K562 (cell line): Measurements from ENCODE around the gene XKR3. TPM values are rescaled to one million over a fixed set of nuclear protein-coding genes. Genes with fewer than 3 reads are reported as not detected.

Experiments used
- ATAC-seq: fragments of 200-7000 bp; cut with Tn5 transposase; 3 replicates; pipeline ENCODE4 v1.9.1; 2020; ENCODE audit warnings: moderate library complexity
- BruUV-seq: library from RNA; stranded (reverse); fragments of 400-500 nt; replicated peaks from 2 replicates; lab custom pipeline; 2021; lab: Mats Ljungman, UMichigan
- CTCF ChIA-PET: fragments of 300-600 bp; formaldehyde crosslinking; extraction: SDS; loops from one replicate; lab custom pipeline; 2021; ENCODE audit warnings: low intra/inter-chr PET ratio; lab: Yijun Ruan, JAX
- POLR2A ChIA-PET: fragments of 300-600, 350-650 bp; sonication (Branson Sonifier 250); formaldehyde crosslinking; extraction: SDS; loops from one replicate; lab custom pipeline; 2021; ENCODE audit warnings: antibody characterized with exemption, inconsistent platforms; lab: Yijun Ruan, JAX
- DNase-seq, 4 experiments: peaks; one replicate each; pipeline versions ENCODE4 v3.0.0 to v3.0.0-alpha.2; 2011 to 2018; ENCODE audit warnings: low spot score in 3 of 4, mixed read lengths in 3 of 4; ENCODE audit errors: extremely low read depth in 1 of 4
- FAIRE-seq: peaks from 2 replicates; lab custom pipeline; 2011; peaks lifted over from hg19 to GRCh38; lab: Jason Lieb, UNC
- H2AFZ ChIP-seq: 2 replicates; pipeline ENCODE4 v1.6.0; 2011; ENCODE audit warnings: low read depth, low read length, control low read depth, inconsistent platforms
- H3K27ac ChIP-seq: fragments of 200-600 bp; 3 replicates; pipeline ENCODE4 v1.8.0; 2011; ENCODE audit warnings: low read depth, mild to moderate bottlenecking, control low read depth, inconsistent platforms, low read length, moderate library complexity, mixed read lengths; ENCODE audit errors: extremely low read depth
- H3K27me3 ChIP-seq, 2 experiments: fragments of 300-600 bp in 1 of 2; 2 replicates in 1 of 2; 3 replicates in 1 of 2; pipeline versions ENCODE4 v1.6.0 to v1.8.0; 2011; ENCODE audit warnings: inconsistent platforms in 2 of 2, low read length in 2 of 2, mild to moderate bottlenecking in 1 of 2, mixed read lengths in 1 of 2, moderate library complexity in 1 of 2; ENCODE audit not compliant: control insufficient read depth in 2 of 2, insufficient read depth in 2 of 2
- H3K36me3 ChIP-seq: fragments of 300-600 bp; 3 replicates; pipeline ENCODE4 v1.8.0; 2011; ENCODE audit warnings: mild to moderate bottlenecking, low read length, inconsistent platforms; ENCODE audit not compliant: control insufficient read depth, insufficient read depth
- H3K4me1 ChIP-seq, 2 experiments: fragments of 200-600 bp in 1 of 2; replicated peaks in 1 of 2; 2 replicates in 1 of 2; 3 replicates in 1 of 2; pipeline versions ENCODE4 v1.5.1 to v1.8.0; 2011; ENCODE audit warnings: inconsistent platforms in 2 of 2, low read length in 2 of 2, mild to moderate bottlenecking in 1 of 2, mixed read lengths in 1 of 2, moderate library complexity in 1 of 2; ENCODE audit not compliant: control insufficient read depth in 2 of 2, insufficient read depth in 2 of 2
- H3K4me2 ChIP-seq: 2 replicates; pipeline ENCODE4 v1.6.1; 2011; ENCODE audit warnings: low read length, control low read depth, inconsistent platforms, mixed read lengths; ENCODE audit not compliant: insufficient read depth
- H3K4me3 ChIP-seq: fragments of 200-600 bp; sonication (generic), shearing (Covaris generic); 2 replicates; pipeline ENCODE4 v1.5.1; 2016; ENCODE audit warnings: control low read depth, inconsistent platforms
- H3K79me2 ChIP-seq: fragments of 200-600 bp; 3 replicates; pipeline ENCODE4 v1.8.0; 2011; ENCODE audit warnings: low read length, inconsistent platforms; ENCODE audit not compliant: control insufficient read depth, insufficient read depth
- H3K9ac ChIP-seq, 2 experiments: 2 replicates each; pipeline versions ENCODE4 v1.6.0 to v1.6.1; 2011; ENCODE audit warnings: low read depth in 2 of 2, low read length in 2 of 2, control low read depth in 1 of 2, inconsistent platforms in 1 of 2, mild to moderate bottlenecking in 1 of 2, mixed read lengths in 1 of 2; ENCODE audit not compliant: insufficient read depth in 1 of 2
- H3K9me1 ChIP-seq: one replicate; pipeline ENCODE4 v1.6.0; 2011; ENCODE audit warnings: inconsistent platforms, mild to moderate bottlenecking, low read length, moderate library complexity; ENCODE audit not compliant: control insufficient read depth, insufficient read depth
- H3K9me3 ChIP-seq: replicated peaks from 2 replicates; pipeline ENCODE4 v1.5.1; 2011; ENCODE audit warnings: low read depth, low read length, inconsistent platforms; ENCODE audit not compliant: control insufficient read depth, insufficient read depth
- H4K20me1 ChIP-seq: replicated peaks from 2 replicates; pipeline ENCODE4 v1.6.1; 2011; ENCODE audit warnings: low read length, inconsistent platforms, mixed read lengths; ENCODE audit not compliant: control insufficient read depth, insufficient read depth
- CREM ChIP-seq: IDR thresholded peaks from 2 replicates; pipeline ENCODE4 v1.6.1; 2014; ENCODE audit warnings: antibody characterized with exemption, low read depth
- DLX4 ChIP-seq: fragments of 250-450 bp; sonication (Bioruptor Pico); IDR thresholded peaks from 2 replicates; pipeline ENCODE4 v1.6.1; 2021; ENCODE audit warnings: mild to moderate bottlenecking
- FOXJ2 ChIP-seq: fragments of 200-800 bp; sonication (Bioruptor generic); IDR thresholded peaks from 2 replicates; pipeline ENCODE4 v1.6.1; 2016; ENCODE audit warnings: missing genetic modification characterization, missing compliant biosample characterization
- POLR2H ChIP-seq: IDR thresholded peaks from 2 replicates; pipeline ENCODE4 v1.6.1; 2016; ENCODE audit warnings: missing genetic modification characterization, low read depth, mild to moderate bottlenecking, control low read depth, missing compliant biosample characterization, moderate library complexity
- PPARD ChIP-seq: fragments of 250-450 bp; sonication (Bioruptor Pico); IDR thresholded peaks from 2 replicates; pipeline ENCODE4 v1.8.0; 2022; ENCODE audit warnings: inconsistent platforms, mild to moderate bottlenecking, moderate library complexity
- SMAD3 ChIP-seq: fragments of 450-650 bp; formaldehyde crosslinking; conservative IDR thresholded peaks from 2 replicates; pipeline ENCODE4 v1.4.0; 2020; ENCODE audit warnings: mild to moderate bottlenecking
- U2AF1 ChIP-seq: fragments of 200-400 bp; formaldehyde crosslinking; optimal IDR thresholded peaks from 2 replicates; pipeline ENCODE3; 2017; ENCODE audit warnings: mild to moderate bottlenecking, low read depth, low read length, moderate library complexity
- ZNF277 ChIP-seq: fragments of 250-450 bp; sonication (Bioruptor Pico); IDR thresholded peaks from 2 replicates; pipeline ENCODE4 v1.8.0; 2022; ENCODE audit warnings: inconsistent platforms, mild to moderate bottlenecking, moderate library complexity, borderline replicate concordance
- ZNF449 ChIP-seq: fragments of 250-450 bp; sonication (Bioruptor Pico); IDR thresholded peaks from 2 replicates; pipeline ENCODE4 v1.8.0; 2022; ENCODE audit warnings: moderate library complexity, mild to moderate bottlenecking, inconsistent platforms
- ZNF696 ChIP-seq: fragments of 250-450 bp; sonication (Bioruptor Pico); conservative IDR thresholded peaks from 2 replicates; pipeline ENCODE4 v1.4.0; 2020; ENCODE audit warnings: mild to moderate bottlenecking, moderate library complexity
- ZNF785 ChIP-seq: fragments of 250-450 bp; sonication (Bioruptor Pico); IDR thresholded peaks from 2 replicates; pipeline ENCODE4 v1.4.0; 2020; ENCODE audit warnings: mild to moderate bottlenecking
- WGBS: fragments of 100-300 bp; shearing (Covaris generic); methylation state at CpG from one replicate; pipeline ENCODE4 v1.1.6; 2016; ENCODE audit warnings: low coverage, mixed read lengths; ENCODE audit not compliant: insufficient coverage; ENCODE audit errors: missing lambda C conversion rate; 5-methylcytosine and 5-hydroxymethylcytosine counted together
- in situ Hi-C: fragments of 300-500 bp; cut with MboI; formaldehyde crosslinking; loops from 4 replicates; pipeline ENCODE4 v1.15.0; 2018; ENCODE audit warnings: inconsistent platforms, mixed read lengths
- intact Hi-C: fragments of 100-400 bp; cut with micrococcal nuclease; formaldehyde crosslinking; loops from 2 replicates; pipeline ENCODE4 v1.14.2; 2022
- polyA plus RNA-seq, 8 experiments: library from polyadenylated mRNA; depleted of rRNA in 4 of 8; stranded (reverse) in 5 of 8; unstranded in 3 of 8; fragments of >200 nt; fragmentation: Nextera tagmentation in 2 of 8; fragmentation: Illumina TruSeq in 1 of 8; extraction: Ambion mirVana in 2 of 8; extraction: Trizol in 1 of 8; gene quantifications; 2 replicates each; pipeline versions ENCODE4 v1.2.1 to v1.2.3, GENCODE V29; 2011 to 2014; ENCODE audit warnings: inconsistent platforms in 1 of 8, missing spikeins in 1 of 8
- total RNA-seq, 7 experiments: library from RNA; depleted of rRNA in 6 of 7; stranded (reverse); fragments of >200 nt in 6 of 7; fragmentation: Illumina TruSeq in 2 of 7; extraction: Trizol in 2 of 7; gene quantifications; 2 replicates each; pipeline versions ENCODE4 v1.2.1 to v1.2.3, GENCODE V29; 2011 to 2021; ENCODE audit warnings: low replicate concordance in 1 of 7

XKR3 gene
- total and polyA plus RNA-seq, 9 of the 15 experiments (the other 6 are each of a cell fraction or from before 2014, with no cell fraction given) = 3.5 to 11.5 (median 7.1) TPM

GRCh38 chr22:16804882-16805281 is 20.3 kb downstream of the XKR3 start:
- no peaks in the 10 kb centered on the region for H3K27me3 ChIP-seq
- no peak overlapping the region for H3K4me2 ChIP-seq
- H3K27ac ChIP-seq = no peak overlapping the region
- ChIA-PET CTCF (no interaction called here), POLR2A (interaction anchor here (0.9 to 1.3 kb wide), 4 partner anchors 14 to 26 kb away, joined by 3 to 4 read pairs (median 4); no protein-coding TSS in a partner anchor)
- in situ Hi-C loops = no loop called here
- 57% methylated on average over 2 of the region's 2 CpGs for WGBS
- no peak for FAIRE-seq
- TF ChIP-seq FOXJ2 (tag) (0 out of 2 replicates have a peak, but pooled peaks have one; percentile 5), PPARD (peak; percentile 60; the same call in 1 of the 2 replicates), U2AF1 (no peak), CREM (no peak), ZNF277 (CRISPR knock-in tag) (0 out of 2 replicates have a peak, but pooled peaks have one; percentile 43), POLR2H (0 out of 2 replicates have a peak, but pooled peaks have one; percentile 12), ZNF449 (peak; percentile 27; the same call in 1 of the 2 replicates), ZNF696 (CRISPR knock-in tag) (0 out of 2 replicates have a peak, but pooled peaks have one; percentile 10), DLX4 (no peak), ZNF785 (CRISPR knock-in tag) (peak; percentile 59; the same call in 1 of the 2 replicates), SMAD3 (CRISPR knock-in tag) (0 out of 2 replicates have a peak, but pooled peaks have one; percentile 37)
- no peak for ATAC-seq
- no peaks in the 10 kb centered on the region for H4K20me1 ChIP-seq
- no peak overlapping the region for H3K4me3 ChIP-seq
- H3K9ac ChIP-seq = no peak overlapping the region
- H3K79me2 ChIP-seq = no peaks in the 10 kb centered on the region
- H2AFZ ChIP-seq = no peak overlapping the region
- H3K9me3 ChIP-seq = no peaks in the 10 kb centered on the region
- intact Hi-C loops = no loop called here
- no TSS peak for BruUV-seq
- peak in 1 of 4 experiments; percentile 8 for DNase-seq
- H3K36me3 ChIP-seq = peaks cover 26% of the 10 kb centered on the region; the same call in 1 of the 3 replicates
- H3K4me1 ChIP-seq = no peaks in the 10 kb centered on the region
- no peaks in the 10 kb centered on the region for H3K9me1 ChIP-seq
